ENCODE results near the gene HEXD. TPM values are rescaled to one million over a fixed set of nuclear protein-coding genes. Genes with fewer than 3 reads are reported as not detected.
"Not testable (repeated sequence)": the region's sequence is repeated elsewhere in the genome, so short reads cannot be mapped to it uniquely, and the experiment has no call there.

Gene HEXD
- 8.5 and 21.7 TPM in 2 replicates for total RNA-seq

DNA sequence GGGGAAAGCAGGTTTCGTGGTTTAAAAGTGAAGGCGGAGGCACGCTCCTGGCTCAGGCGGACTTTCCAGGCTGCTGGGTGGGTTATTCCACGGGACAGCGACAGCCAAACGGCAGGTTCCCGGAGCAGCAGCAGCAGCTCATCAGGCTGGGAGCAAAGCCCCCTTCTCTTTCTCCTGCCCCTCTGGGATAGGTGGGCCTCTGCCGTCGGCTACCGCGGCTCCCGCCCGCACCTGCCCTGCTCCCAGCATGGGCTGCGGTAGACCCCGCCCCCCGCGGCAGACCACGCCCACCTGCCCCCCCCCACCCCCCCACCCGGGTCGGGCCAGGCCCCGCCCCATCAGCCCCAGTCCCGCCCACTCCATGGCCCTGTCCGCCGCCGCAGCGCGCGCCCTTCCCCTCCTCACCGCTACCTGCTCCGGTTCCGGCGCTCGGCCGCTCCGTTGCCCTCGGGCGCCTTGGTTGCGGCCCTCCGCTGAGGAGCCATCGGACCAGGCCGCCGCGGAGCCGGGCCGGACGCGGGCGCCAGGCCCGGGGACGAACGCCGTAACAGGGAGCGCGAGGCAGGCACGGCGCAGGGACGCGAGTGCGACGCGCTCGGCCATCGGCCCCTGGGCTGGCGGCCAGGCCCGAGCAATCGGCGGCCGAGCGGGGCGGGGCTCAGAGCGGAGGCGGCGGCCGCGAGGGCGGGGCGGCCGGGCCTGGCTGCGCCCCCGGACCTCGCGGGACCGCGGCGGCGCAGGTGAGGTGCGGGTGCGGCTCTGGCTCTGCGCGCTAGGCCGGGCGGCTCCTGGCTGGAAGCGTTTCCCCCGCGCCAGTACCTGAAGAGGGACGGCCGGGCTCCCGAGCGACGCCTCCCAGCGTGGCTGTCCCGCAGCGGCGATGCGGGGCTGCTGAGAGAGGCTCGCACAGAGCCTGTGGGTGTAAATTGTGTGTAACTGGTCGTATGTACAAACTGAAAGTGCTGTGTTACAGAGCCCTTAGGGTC is at the start of gene HEXD, which contains the start of gene OGFOD3:
TSS of gene HEXD (plus strand) at position 347 of the 986 bp plus-strand sequence. CDS start 1,453 bp downstream, outside the sequence.
TSS of gene OGFOD3 (minus strand) at position 586 of the 986 bp plus-strand sequence. CDS start at position 485, 101 bp downstream.
- DNase-seq (ENCODE audit: low read depth), result peak; percentile 24

DNA sequence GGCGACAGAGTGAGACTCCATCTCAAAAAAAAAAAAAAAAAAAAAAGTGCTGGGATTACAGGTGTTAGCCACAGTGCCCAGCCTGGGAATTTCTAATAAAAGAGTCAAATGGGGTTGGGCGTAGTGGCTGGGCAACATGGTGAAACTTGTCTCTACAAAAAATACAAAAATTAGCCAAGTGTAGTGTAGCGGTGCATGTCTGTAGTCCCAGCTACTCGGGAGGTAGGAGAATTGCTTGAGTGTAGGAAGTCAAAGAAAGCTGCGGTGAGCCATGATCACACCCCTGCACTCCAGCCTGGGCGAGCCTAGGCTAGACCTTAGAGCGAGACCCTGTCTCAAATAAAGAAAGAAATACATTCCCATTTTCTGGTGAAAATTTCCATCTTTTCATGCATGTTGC is 48.9 kb upstream of the HEXD start:
- no peak for DNase-seq (ENCODE audit: low read depth)

DNA sequence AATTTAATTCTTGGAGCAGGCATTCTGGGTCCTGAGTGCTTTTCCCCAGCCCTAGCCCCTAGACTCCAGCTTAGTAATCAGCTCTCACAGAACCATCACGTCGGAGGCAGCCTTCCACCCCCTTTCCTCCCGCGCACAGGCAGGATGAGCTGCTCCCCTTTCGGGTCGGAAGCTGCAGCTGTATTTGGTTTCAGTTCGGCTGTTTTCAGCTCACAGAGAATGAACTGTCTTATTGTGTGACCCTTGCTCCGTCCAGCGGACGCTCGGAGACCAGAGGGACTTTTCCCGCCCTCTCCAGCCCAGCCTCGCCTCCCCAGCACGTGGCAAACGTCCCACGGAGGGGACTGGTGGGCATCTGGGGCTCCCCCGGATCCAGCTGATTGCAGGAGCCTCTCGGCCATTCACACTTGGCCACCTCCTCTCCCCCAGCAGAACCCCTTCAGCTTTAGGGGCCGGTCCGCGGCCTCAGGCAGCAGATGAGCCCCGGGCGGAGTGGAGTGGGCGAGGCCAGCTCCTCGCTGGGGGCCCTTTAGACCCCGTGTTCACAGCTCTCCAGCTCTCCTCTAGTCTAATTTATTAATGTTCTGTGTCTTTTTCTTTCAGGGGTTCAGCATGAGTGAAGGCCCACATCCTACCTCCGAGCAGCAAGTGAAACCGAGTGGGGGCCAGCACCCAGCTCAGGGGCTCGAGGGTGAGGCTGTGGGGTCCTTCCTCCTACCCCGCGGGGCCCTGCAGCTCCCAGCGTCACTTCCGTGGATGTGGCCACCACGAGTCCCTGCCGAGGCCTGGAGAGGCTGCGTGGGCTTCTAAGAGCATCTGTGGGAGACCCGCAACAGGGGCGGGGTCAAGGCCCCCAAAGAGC is 47.4 kb upstream of the HEXD start:
- DNase-seq (ENCODE audit: low read depth), result no peak

DNA sequence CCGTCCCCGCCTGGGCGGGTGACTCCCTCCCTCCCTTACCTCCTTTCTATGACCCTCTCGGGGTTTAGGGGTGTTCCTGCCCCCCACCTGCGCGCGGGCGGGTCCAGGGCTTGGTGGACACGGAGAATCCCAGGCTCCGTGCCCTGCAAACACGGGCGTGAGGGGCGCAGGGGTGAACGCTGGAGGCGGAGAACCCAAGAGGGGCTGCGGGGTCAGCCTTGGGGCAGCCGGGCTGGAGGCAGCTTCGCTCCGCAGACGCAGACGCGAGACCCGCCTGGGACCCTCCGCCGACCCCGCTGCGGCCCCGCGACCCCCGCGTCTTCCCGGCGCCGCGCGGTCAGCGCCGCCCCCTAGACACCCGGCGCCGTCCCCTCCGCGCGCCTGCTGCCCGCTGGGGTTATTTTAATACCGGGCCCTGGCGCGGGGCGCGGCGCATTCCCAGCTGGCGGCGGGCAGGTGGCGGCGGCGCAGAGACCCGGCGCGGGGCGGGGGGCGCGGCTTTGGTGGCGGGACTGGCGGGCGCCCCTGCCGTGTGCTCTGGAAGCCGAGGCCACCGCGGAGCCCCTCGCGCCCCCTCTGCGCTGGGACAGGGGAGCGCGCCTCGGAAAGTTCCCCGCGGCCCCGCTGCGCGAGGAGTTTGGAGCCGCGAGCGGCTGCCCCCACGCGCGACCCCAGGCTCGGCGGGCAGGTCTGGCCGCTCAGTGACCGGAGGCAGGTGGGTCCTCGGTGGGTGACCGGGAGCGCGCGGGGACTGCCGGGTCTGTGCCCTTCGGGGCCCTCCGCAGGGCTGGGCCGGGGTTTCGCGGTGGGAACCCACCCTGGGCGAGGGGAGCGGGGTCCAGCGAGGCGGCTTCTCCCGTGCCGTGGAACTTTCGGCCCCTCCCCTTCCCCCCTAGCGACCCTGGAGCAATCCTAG is 46.6 kb upstream of the HEXD start, which contains the start of gene UTS2R:
TSS of gene UTS2R (plus strand) at position 433 of the 916 bp plus-strand sequence. CDS start 2,560 bp downstream, outside the sequence.
- DNase-seq (ENCODE audit: low read depth), result no peak

DNA sequence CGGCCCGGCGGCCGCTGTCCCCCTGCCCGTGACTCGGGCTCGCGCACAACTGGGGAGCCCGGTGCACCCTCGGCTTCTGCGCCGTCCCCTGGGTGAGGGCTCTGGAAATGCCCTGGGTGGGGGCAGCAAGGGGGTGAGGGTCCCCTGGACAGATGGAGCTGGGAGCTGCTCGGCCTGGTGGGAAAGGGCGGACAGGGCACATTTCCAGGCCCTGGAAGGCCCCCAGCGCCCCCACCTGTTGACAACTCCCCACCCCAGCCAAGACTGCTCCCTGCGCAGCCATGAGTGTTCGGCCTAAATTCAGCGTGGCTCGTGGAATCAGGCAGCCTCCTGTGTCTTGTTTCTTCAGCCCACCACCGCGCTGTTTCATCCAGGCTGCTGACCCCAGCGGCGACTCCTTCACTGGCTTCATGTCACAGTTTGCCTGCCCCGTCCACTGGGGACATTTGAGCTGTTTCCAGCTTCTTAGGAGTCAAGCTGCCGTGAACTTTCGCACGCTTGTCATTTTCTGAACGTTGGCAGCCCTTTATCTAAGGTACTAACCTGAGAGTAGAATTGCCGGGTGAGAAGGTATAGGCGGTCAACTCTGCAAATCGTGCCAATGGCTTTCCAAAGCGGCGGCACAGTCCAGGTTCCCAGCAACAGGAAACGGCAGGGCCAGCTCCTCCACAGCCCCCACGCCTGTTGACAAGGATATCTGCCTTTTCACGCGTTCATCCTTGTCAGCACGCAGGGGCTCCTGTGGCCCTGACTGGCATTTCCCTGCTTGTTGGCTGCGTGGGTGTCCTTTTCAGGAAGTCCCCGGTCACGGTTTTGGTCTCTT is 45.7 kb upstream of the HEXD start:
- no peak for DNase-seq (ENCODE audit: low read depth)

DNA sequence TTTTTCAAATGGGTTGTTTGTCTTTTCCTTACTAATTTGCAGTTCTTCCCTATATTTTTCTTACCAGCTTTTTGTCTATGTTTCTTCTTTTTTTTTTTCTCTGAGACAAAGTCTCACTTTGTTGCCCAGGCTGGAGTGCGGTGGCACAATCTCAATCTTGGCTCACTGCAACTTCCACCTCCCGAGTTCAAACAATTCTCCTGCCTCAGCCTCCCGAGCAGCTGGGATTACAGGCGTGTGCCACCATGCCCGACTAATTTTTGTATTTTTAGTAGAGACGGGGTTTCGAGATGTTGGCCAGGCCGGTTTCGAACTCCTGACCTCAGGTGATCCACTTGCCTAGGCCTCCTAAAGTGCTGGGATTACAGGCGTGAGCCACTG is 45.1 kb upstream of the HEXD start:
- DNase-seq (ENCODE audit: low read depth), result not testable (repeated sequence)

DNA sequence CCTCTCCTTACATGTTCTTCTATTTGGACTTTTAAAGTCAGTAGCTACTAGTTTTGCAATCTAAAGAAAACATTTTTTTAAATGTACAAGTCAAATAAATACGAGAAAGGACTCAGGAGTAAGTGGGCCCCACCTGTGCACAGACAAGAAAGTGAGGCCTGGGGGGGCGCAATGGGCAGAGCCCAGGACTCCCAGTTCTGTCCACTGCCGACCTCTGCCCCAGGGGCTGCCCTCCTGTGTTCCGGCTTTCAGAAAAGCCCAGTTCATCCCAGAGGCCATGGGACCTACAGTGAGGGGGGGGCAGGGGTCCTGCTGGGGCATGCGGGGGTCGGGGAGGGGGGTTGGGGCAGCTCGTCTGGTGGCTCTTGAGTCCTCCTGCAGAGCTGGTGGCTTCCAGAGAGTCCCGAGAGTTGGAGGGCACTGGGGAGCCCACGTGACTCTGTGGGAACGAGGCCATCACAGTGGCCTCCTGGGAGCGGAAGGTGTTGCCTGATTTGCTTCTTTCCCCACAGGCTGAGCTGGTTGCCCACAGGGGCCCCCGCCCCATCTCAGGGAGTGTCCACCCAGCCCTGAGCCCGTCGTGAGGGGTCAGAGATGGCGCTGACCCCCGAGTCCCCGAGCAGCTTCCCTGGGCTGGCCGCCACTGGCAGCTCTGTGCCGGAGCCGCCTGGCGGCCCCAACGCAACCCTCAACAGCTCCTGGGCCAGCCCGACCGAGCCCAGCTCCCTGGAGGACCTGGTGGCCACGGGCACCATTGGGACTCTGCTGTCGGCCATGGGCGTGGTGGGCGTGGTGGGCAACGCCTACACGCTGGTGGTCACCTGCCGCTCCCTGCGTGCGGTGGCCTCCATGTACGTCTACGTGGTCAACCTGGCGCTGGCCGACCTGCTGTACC is 44.2 kb upstream of the HEXD start:
- no peak for DNase-seq (ENCODE audit: low read depth)

DNA sequence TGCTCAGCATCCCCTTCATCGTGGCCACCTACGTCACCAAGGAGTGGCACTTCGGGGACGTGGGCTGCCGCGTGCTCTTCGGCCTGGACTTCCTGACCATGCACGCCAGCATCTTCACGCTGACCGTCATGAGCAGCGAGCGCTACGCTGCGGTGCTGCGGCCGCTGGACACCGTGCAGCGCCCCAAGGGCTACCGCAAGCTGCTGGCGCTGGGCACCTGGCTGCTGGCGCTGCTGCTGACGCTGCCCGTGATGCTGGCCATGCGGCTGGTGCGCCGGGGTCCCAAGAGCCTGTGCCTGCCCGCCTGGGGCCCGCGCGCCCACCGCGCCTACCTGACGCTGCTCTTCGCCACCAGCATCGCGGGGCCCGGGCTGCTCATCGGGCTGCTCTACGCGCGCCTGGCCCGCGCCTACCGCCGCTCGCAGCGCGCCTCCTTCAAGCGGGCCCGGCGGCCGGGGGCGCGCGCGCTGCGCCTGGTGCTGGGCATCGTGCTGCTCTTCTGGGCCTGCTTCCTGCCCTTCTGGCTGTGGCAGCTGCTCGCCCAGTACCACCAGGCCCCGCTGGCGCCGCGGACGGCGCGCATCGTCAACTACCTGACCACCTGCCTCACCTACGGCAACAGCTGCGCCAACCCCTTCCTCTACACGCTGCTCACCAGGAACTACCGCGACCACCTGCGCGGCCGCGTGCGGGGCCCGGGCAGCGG is 43.4 kb upstream of the HEXD start:
- no peak for DNase-seq (ENCODE audit: low read depth)

DNA sequence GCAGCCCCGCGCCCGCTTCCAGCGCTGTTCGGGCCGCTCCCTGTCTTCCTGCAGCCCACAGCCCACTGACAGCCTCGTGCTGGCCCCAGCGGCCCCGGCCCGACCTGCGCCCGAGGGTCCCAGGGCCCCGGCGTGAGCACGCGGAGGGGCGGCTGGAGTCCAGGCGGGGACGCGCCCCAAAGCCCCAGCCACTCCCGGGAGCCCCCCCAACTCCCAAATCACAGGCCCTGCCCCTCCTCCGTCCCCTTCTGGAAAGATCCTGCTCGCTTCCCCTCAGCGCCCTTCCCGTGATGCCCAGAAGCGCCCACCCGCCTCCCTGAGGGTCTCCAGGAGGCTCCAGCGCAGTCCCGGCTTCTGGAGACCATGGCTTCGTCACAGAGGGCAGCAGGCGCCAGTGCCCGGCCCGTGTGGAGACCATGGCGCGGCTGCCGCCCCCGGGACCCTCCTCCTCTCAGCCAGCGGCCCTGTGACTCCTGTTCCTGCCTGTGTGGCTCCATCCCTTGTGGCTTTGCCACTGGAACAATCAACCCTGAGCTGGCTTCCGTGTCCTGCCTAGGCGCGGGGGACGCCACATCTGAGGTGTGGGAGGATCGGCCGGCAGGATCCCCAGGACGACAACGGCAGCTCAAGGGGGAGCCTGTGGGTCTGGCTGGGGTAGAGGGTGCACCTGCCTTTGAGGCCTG is 42.6 kb upstream of the HEXD start:
- no peak for DNase-seq (ENCODE audit: low read depth)

DNA sequence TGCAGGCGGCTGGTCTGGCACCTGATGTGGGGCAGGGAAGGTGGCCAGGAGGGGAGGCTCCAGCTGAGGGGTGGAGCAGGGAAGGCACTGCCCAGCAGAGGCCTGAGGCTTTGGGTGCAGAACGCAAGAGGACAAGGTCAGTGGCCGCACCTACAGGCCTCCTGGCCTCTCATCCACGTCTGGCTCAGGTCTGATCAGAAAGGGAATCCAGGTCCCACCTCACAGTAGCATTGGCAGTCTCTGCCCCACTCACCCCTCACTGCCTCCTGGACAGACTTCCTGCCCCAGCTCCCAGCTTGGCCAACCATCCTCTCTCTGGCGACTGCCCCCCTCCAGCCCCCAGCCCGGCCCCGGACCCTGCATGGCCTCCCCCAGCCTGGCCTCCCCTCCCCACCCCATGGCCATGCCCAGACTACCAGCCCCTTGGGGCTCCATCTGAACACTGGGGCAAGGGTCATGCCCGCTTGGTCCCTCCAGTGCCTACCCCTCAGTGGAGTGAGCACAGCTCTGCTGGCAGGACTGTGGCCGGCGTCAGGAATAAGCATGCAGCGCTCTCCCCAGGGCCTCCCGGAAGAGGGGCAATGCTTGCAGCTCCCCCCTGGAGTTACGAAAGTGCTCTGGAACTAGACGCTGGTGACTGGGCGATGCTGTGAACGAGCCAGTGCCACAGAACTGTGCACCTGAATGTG is 42.0 kb upstream of the HEXD start:
- DNase-seq (ENCODE audit: low read depth), result no peak

DNA sequence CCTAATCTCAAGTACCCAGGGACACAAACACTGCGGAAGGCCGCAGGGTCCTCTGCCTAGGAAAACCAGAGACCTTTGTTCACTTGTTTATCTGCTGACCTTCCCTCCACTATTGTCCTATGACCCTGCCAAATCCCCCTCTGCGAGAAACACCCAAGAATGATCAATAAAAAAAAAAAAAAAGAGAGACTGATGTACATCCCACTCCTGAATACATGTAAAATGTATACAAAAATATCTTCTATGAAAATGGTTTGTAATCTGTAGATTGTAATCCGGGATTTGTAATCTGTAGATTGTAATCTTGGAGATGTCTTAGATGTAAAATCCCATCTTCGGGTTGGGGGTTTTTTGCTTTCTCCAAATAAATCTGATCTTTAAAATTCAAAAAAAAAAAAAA is 40.9 kb upstream of the HEXD start:
- not testable (repeated sequence) for DNase-seq (ENCODE audit: low read depth)

DNA sequence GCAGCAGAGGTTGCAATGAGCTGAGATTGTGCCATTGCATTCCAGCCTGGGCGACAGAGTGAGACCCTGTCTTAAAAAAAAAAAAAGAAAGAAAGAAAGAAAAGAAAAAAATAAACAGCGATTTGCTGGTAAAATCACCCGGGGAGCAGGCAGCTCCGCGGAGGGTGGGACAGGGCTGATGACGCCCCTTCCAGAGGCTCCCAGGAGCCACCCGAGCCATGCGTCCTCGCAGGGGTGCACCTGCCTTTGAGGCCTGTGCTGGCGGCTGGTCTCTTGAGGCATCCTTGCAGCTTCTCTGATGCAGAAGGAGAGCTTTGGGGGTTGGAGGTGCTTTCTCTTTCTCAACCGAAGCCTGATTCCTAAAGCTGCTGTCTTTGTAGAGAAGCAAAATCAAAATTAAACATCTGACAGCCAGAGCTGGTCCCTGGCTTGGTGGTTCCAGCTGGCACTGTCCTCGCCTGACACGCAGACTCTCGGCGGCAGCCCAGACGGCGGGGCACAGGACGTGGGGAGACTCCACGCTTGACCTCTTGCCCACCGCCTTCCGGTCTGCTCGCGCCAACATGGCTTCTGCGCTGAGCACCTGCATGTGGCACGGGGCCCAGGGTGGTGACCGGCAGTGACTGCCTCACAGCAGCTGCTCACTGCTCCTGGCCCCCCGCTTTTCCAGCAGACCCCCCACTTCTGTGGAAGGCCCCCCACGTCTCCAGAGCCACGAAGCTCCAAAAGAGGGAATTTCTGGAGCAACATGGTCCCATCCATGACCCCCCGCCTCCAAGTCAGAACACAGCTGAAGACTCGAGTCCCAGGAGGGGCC is 40.0 kb upstream of the HEXD start:
- DNase-seq (ENCODE audit: low read depth), result no peak

DNA sequence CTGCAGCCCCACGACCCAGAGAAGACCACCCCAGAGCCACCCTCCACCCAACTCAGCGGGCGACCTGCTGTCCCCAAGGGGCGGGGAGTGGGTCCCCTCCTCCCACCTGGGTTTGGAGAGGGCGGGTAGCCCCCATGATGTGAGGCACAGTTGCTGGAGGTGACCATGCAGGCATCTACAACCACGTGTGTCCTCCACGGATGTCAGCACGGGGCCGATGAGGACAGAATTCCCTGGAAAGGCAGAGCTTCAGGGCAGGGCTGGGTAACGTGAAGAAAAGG is 39.5 kb upstream of the HEXD start:
- DNase-seq (ENCODE audit: low read depth), result no peak

DNA sequence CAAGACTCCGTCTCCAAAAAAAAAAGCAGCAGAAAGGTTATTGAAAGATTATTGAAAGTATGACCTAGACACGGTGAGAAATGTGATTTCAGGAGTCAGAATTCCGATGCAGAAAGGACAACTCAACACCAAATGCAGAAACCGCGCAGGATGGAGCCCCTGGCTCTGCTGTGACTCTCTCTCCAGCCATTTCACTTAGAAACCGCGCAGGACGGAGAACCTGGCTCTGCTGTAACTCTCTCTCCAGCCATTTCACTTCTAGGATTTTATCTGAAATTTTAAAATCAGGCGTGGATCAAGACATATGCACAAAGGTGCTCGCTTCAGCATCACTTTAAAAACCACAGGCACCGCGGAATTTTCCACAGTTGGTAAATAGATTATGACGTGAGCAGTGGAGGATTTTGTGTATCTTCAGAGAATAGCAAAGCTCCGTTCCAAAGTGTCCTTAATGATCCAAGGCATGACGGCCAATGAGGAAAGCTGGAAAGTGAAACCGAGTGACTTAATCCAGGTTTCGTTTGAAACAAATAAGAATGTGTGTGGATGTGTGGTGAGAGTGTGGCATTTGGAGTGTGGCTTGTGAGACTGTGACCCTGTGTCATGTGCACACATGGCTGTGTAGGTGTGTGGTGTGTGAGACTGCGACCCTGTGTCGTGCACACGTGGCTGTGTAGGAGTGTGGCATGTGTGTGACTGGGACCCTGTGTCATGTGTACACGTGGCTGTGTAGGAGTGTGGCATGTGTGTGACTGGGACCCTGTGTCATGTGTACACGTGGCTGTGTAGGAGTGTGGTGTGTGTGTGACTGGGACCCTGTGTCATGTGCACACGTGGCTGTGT is 37.1 kb upstream of the HEXD start:
- peak; percentile 45 for DNase-seq (ENCODE audit: low read depth)

DNA sequence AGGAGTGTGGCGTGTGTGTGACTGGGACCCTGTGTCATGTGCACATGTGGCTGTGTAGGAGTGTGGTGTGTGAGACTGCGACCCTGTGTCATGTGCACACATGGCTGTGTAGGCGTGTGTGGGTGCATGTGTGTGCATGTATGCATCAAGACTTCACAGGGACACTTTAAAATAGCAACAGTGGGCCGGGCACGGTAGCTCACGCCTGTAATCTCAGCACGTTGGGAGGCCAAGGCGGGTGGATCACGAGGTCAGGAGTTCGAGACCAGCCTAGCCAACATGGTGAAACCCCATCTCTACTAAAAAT is 36.5 kb upstream of the HEXD start:
- DNase-seq (ENCODE audit: low read depth), result not testable (repeated sequence)
